ENCODE results near the gene RARG. TPM values are rescaled to one million over a fixed set of nuclear protein-coding genes. Genes with fewer than 3 reads are reported as not detected.

Gene RARG
- total and polyA plus RNA-seq, 2 of the 8 experiments (the other 6 are each of a cell fraction or from before 2014, with no cell fraction given), result 68.6 to 68.9 TPM

- no peak for TF ChIP-seq CHD7 (IDR thresholded peaks at IDR 0.05; ENCODE audit: insufficient replicate concordance, low read length)
- no peak for TF ChIP-seq EGR1 (IDR thresholded peaks at IDR 0.05; ENCODE audit: borderline replicate concordance, low read depth, low read length)
- TF ChIP-seq CHD1 (IDR thresholded peaks at IDR 0.05; ENCODE audit: low read depth, low read length), result no peak
- no peak for TF ChIP-seq TAF1 (IDR thresholded peaks at IDR 0.05; ENCODE audit: low read depth, low read length)
- TF ChIP-seq ZNF274 (IDR thresholded peaks at IDR 0.05; ENCODE audit: borderline replicate concordance, extremely low read depth, low read length), result no peak
- no peak for TF ChIP-seq NRF1 (IDR thresholded peaks at IDR 0.05; ENCODE audit: low read depth, low read length)
- TF ChIP-seq E2F6 (IDR thresholded peaks at IDR 0.05), result no peak
- TF ChIP-seq KDM1A (IDR thresholded peaks at IDR 0.05; ENCODE audit: borderline replicate concordance, low read length), result no peak
- no peak for TF ChIP-seq MAX (IDR thresholded peaks at IDR 0.05)
- no peak for TF ChIP-seq HDAC6 (IDR thresholded peaks at IDR 0.05; ENCODE audit: low read depth, low read length)
Observed at GRCh38 chr12:53267306-53267998, 35.4 kb upstream of the RARG start (continued).
